H9 (cell line): ENCODE results near the gene KCNMA1. TPM values are rescaled to one million over a fixed set of nuclear protein-coding genes. Genes with fewer than 3 reads are reported as not detected.
A peak's percentile ranks its signal among the peaks of the same experiment; 100 is the strongest.
"Not testable (repeated sequence)": the region's sequence is repeated elsewhere in the genome, so short reads cannot be mapped to it uniquely, and the experiment has no call there.

Source experiments
- DNase-seq: peaks from one replicate; pipeline ENCODE4 v3.0.0-alpha.2; 2017
- H2AFZ ChIP-seq: one replicate; pipeline ENCODE4 v1.6.1; 2013; ENCODE audit warnings: mild to moderate bottlenecking, low read length, control low read depth, moderate library complexity
- H2AK5ac ChIP-seq: 2 replicates; pipeline ENCODE4 v1.6.1; 2013; ENCODE audit warnings: low read length, control low read depth, mixed read lengths; ENCODE audit not compliant: insufficient read length
- H2BK120ac ChIP-seq: one replicate; pipeline ENCODE4 v1.6.1; 2013; ENCODE audit warnings: low read depth, mild to moderate bottlenecking, low read length, control low read depth, inconsistent platforms; ENCODE audit not compliant: poor library complexity, severe bottlenecking
- H2BK12ac ChIP-seq: 2 replicates; pipeline ENCODE4 v1.6.1; 2013; ENCODE audit warnings: low read length, control low read depth, mixed read lengths, low read depth; ENCODE audit not compliant: insufficient read length
- H2BK15ac ChIP-seq: 2 replicates; pipeline ENCODE4 v1.6.1; 2013; ENCODE audit warnings: low read depth, low read length, control low read depth
- H2BK20ac ChIP-seq: one replicate; pipeline ENCODE4 v1.6.1; 2013; ENCODE audit warnings: low read depth, mild to moderate bottlenecking, low read length, control low read depth, inconsistent platforms; ENCODE audit not compliant: poor library complexity, severe bottlenecking
- H2BK5ac ChIP-seq: 2 replicates; pipeline ENCODE4 v1.6.1; 2013; ENCODE audit warnings: low read length, control low read depth, mixed read lengths; ENCODE audit not compliant: insufficient read length
- H3K14ac ChIP-seq: 2 replicates; pipeline ENCODE4 v1.6.1; 2013; ENCODE audit warnings: low read length, control low read depth; ENCODE audit not compliant: insufficient read depth
- H3K18ac ChIP-seq: 2 replicates; pipeline ENCODE4 v1.6.1; 2013; ENCODE audit warnings: low read depth, mild to moderate bottlenecking, mixed read lengths, low read length, control low read depth; ENCODE audit not compliant: insufficient read length
- H3K23ac ChIP-seq: 2 replicates; pipeline ENCODE4 v1.6.1; 2013; ENCODE audit warnings: low read length, control low read depth, mixed read lengths, low read depth; ENCODE audit not compliant: insufficient read length
- H3K23me2 ChIP-seq: 2 replicates; pipeline ENCODE4 v1.6.1; 2013; ENCODE audit warnings: low read depth, mild to moderate bottlenecking, mixed read lengths, low read length, control low read depth; ENCODE audit not compliant: insufficient read length, poor library complexity, severe bottlenecking
- H3K27ac ChIP-seq: 2 replicates; pipeline ENCODE4 v1.5.1; 2013; ENCODE audit warnings: low read length, control low read depth, mixed read lengths, low read depth; ENCODE audit not compliant: insufficient read length
- H3K27me3 ChIP-seq: 2 replicates; pipeline ENCODE4 v1.6.1; 2013; ENCODE audit warnings: low read length, control low read depth, inconsistent platforms; ENCODE audit not compliant: insufficient read depth
- H3K4ac ChIP-seq: 2 replicates; pipeline ENCODE4 v1.6.1; 2013; ENCODE audit warnings: low read depth, mild to moderate bottlenecking, control low read depth, inconsistent platforms, low read length, moderate library complexity
- H3K4me1 ChIP-seq: 2 replicates; pipeline ENCODE4 v1.6.1; 2013; ENCODE audit warnings: low read length, control low read depth, inconsistent platforms; ENCODE audit not compliant: insufficient read depth
- H3K4me2 ChIP-seq: 2 replicates; pipeline ENCODE4 v1.6.1; 2013; ENCODE audit warnings: low read length, control low read depth, mixed read lengths; ENCODE audit not compliant: insufficient read length, insufficient read depth
- H3K56ac ChIP-seq: 2 replicates; pipeline ENCODE4 v1.6.1; 2013; ENCODE audit warnings: low read depth, mild to moderate bottlenecking, mixed read lengths, low read length, control low read depth; ENCODE audit not compliant: insufficient read length
- H3K79me1 ChIP-seq: 2 replicates; pipeline ENCODE4 v1.6.1; 2013; ENCODE audit warnings: low read depth, mild to moderate bottlenecking, moderate library complexity, low read length, control low read depth, inconsistent platforms; ENCODE audit not compliant: insufficient read depth, poor library complexity, severe bottlenecking
- H3K79me2 ChIP-seq: 2 replicates; pipeline ENCODE4 v1.6.1; 2013; ENCODE audit warnings: low read length, control low read depth, inconsistent platforms; ENCODE audit not compliant: insufficient read depth
- H3K9ac ChIP-seq: 2 replicates; pipeline ENCODE4 v1.6.1; 2013; ENCODE audit warnings: low read length, control low read depth, mixed read lengths; ENCODE audit not compliant: insufficient read length; ENCODE audit errors: extremely low read depth
- H3K9me3 ChIP-seq: one replicate; pipeline ENCODE4 v1.6.1; 2013; ENCODE audit warnings: low read depth, low read length, inconsistent platforms; ENCODE audit not compliant: control insufficient read depth
- H3T11ph ChIP-seq: one replicate; pipeline ENCODE4 v1.6.1; 2013; ENCODE audit warnings: mild to moderate bottlenecking, low read length, control low read depth, inconsistent platforms
- H4K20me1 ChIP-seq: one replicate; pipeline ENCODE4 v1.6.1; 2013; ENCODE audit not compliant: control insufficient read depth, insufficient read length, insufficient read depth
- H4K5ac ChIP-seq: 2 replicates; pipeline ENCODE4 v1.6.1; 2013; ENCODE audit warnings: low read depth, mild to moderate bottlenecking, mixed read lengths, low read length, control low read depth; ENCODE audit not compliant: insufficient read length
- H4K8ac ChIP-seq: replicated peaks from 2 replicates; pipeline ENCODE4 v1.6.1; 2013; ENCODE audit warnings: low read length, control low read depth, mixed read lengths, low read depth; ENCODE audit not compliant: insufficient read length
- H4K91ac ChIP-seq: 2 replicates; pipeline ENCODE4 v1.6.1; 2013; ENCODE audit warnings: low read depth, mild to moderate bottlenecking, moderate library complexity, mixed read lengths, low read length, control low read depth; ENCODE audit not compliant: insufficient read length
- H3K27ac Mint-ChIP-seq, 3 experiments: 2 replicates in 2 of 3; 3 replicates in 1 of 3; pipeline ENCODE4 v1.8.0; 2020 to 2021; ENCODE audit warnings: mixed read lengths in 3 of 3, mild to moderate bottlenecking in 1 of 3, moderate library complexity in 1 of 3
- H3K27me3 Mint-ChIP-seq: 2 replicates; pipeline ENCODE4 v1.8.0; 2021; ENCODE audit warnings: low read depth, mild to moderate bottlenecking, moderate library complexity, mixed read lengths
- H3K36me3 Mint-ChIP-seq, 3 experiments: 2 replicates in 2 of 3; 3 replicates in 1 of 3; pipeline ENCODE4 v1.8.0; 2020 to 2021; ENCODE audit warnings: low read depth in 3 of 3, mixed read lengths in 3 of 3; ENCODE audit not compliant: insufficient read depth in 1 of 3
- H3K4me1 Mint-ChIP-seq, 2 experiments: 2 replicates each; pipeline ENCODE4 v1.8.0; 2020; ENCODE audit warnings: mixed read lengths in 2 of 2
- H3K4me3 Mint-ChIP-seq, 2 experiments: 2 replicates in 1 of 2; 3 replicates in 1 of 2; pipeline ENCODE4 v1.8.0; 2020 to 2021; ENCODE audit warnings: mild to moderate bottlenecking in 2 of 2, mixed read lengths in 2 of 2, moderate library complexity in 1 of 2
- H3K9me3 Mint-ChIP-seq, 2 experiments: 2 replicates in 1 of 2; 3 replicates in 1 of 2; pipeline ENCODE4 v1.8.0; 2020; ENCODE audit warnings: mild to moderate bottlenecking in 2 of 2, mixed read lengths in 2 of 2, moderate library complexity in 1 of 2
- WGBS: extraction: QIAGEN DNeasy Blood & Tissue Kit; methylation state at CpG from one replicate; pipeline ENCODE4 v1.1.7; 2013; ENCODE audit warnings: missing lambda C conversion rate, low lambda C conversion rate, mixed read lengths; ENCODE audit not compliant: insufficient read length; ENCODE audit errors: extremely low coverage; 5-methylcytosine and 5-hydroxymethylcytosine counted together
- total RNA-seq: library from RNA; stranded (reverse); gene quantifications from 2 replicates; pipeline ENCODE4 v1.2.1, GENCODE V29; 2021
- TF ChIP-seq, protein P1 (sequence below): fragments of 200-600 bp; sonication (generic); conservative IDR thresholded peaks from 3 replicates; pipeline ENCODE4 v1.8.0; 2021; ENCODE audit warnings: antibody characterized with exemption, mild to moderate bottlenecking

KCNMA1 gene
- total RNA-seq, 1 experiment from 2014 or later: 2.0 TPM

DNA sequence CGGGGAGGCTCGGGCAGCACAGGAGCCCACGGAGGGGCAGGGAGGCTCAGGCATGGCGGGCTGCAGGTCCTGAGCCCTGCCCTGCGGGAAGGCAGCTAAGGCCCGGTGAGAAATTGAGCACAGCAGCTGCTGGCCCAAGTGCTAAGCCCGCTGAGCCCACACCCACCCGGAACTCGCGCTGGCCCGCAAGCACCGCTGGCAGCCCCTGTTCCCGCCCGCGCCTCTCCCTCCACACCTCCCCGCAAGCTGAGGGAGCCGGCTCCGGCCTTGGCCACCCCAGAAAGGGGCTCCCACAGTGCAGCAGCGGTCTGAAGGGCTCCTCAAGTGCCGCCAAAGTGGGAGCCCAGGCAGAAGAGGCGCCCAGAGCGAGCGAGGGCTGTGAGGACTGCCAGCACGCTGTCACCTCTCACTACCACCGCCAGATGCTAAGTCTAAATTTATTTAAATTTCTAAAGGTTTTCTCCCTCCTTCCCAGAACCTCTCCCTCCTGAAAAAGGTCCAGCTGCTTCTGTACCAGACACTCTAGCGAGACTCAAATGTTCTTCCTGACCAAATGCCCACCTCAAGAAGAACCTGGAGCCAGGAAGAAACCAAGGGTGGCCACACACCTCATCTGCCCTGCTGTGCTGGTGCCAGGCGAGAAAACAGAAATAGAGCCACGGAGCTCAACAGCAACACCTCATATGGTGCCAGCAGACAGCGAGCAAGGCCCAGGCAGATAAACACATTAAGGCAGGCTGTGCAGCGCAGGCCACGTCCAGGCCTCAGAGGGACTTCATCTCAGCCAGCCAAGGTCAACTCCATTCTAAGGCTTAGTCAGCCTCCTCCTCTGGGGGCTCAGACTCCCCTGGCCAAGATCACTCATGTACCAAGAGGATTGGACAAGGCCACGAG is 47.0 kb downstream of the KCNMA1 start:
- no peaks in the 10 kb centered on the region for H3K9me3 Mint-ChIP-seq
- no peak overlapping the region for H3K4me3 Mint-ChIP-seq
- no peak overlapping the region for H3K27ac Mint-ChIP-seq
- no peak overlapping the region for H3K4me2 ChIP-seq
- no peak overlapping the region for H3K14ac ChIP-seq
- H3K56ac ChIP-seq: no peak overlapping the region
- H2BK15ac ChIP-seq: no peak overlapping the region
- DNase-seq: no peak
- H3K27ac ChIP-seq: no peak overlapping the region
- WGBS: no CpG with 5 or more reads among the region's 32 CpGs
- no peaks in the 10 kb centered on the region for H4K20me1 ChIP-seq
- no peak overlapping the region for H2AK5ac ChIP-seq
- H2BK12ac ChIP-seq: no peak overlapping the region
- H4K5ac ChIP-seq: no peak overlapping the region
- H3K27me3 Mint-ChIP-seq: no peaks in the 10 kb centered on the region
- TF ChIP-seq, protein P1, sequence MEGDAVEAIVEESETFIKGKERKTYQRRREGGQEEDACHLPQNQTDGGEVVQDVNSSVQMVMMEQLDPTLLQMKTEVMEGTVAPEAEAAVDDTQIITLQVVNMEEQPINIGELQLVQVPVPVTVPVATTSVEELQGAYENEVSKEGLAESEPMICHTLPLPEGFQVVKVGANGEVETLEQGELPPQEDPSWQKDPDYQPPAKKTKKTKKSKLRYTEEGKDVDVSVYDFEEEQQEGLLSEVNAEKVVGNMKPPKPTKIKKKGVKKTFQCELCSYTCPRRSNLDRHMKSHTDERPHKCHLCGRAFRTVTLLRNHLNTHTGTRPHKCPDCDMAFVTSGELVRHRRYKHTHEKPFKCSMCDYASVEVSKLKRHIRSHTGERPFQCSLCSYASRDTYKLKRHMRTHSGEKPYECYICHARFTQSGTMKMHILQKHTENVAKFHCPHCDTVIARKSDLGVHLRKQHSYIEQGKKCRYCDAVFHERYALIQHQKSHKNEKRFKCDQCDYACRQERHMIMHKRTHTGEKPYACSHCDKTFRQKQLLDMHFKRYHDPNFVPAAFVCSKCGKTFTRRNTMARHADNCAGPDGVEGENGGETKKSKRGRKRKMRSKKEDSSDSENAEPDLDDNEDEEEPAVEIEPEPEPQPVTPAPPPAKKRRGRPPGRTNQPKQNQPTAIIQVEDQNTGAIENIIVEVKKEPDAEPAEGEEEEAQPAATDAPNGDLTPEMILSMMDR: no peak
- H4K8ac ChIP-seq: no peak overlapping the region
- H3K9me3 ChIP-seq: no peaks in the 10 kb centered on the region
- peaks cover 0 to 2% (median 0%) of the 10 kb centered on the region in 3 experiments; a peak in 1 of 7 replicates for H3K36me3 Mint-ChIP-seq
- H2BK5ac ChIP-seq: no peak overlapping the region
- H2BK20ac ChIP-seq: no peak overlapping the region
- H3T11ph ChIP-seq: no peak overlapping the region
- no peak overlapping the region for H3K18ac ChIP-seq
- no peak overlapping the region for H2AFZ ChIP-seq
- H3K79me1 ChIP-seq: no peaks in the 10 kb centered on the region
- no peak overlapping the region for H4K91ac ChIP-seq
- H3K23ac ChIP-seq: no peak overlapping the region
- no peaks in the 10 kb centered on the region for H3K79me2 ChIP-seq
- no peak overlapping the region for H2BK120ac ChIP-seq
- H3K9ac ChIP-seq: no peak overlapping the region
- H3K4ac ChIP-seq: no peak overlapping the region
- H3K4me1 Mint-ChIP-seq: peaks cover 0 to 8% of the 10 kb centered on the region in 2 experiments; a peak in 3 of 4 replicates
- no peaks in the 10 kb centered on the region for H3K4me1 ChIP-seq
- H3K27me3 ChIP-seq: no peaks in the 10 kb centered on the region
- no peaks in the 10 kb centered on the region for H3K23me2 ChIP-seq

DNA sequence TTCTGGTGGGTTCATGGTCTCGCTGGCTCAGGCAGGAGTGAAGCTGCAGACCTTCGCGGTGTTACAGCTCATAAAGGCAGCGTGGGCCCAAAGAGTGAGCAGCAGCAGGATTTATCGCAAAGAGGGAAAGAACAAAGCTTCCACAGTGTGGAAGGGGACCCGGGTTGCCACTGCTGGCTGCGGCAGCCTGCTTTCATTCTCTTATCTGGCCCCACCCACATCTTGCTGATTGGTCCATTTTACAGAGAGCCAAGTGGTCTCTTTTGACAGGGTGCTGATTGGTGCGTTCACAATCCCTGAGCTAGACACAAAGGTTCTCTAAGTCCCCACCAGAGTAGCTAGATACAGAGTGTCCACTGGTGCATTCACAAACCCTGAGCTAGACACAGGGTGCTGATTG is 47.9 kb downstream of the KCNMA1 start:
- WGBS: no CpG with 5 or more reads among the region's 8 CpGs
- H2BK12ac ChIP-seq, H4K91ac ChIP-seq: not testable (repeated sequence)

More for the DNA sequence above, 47.9 kb downstream of the KCNMA1 start:
- H3K14ac ChIP-seq, H3K27me3 Mint-ChIP-seq, H4K5ac ChIP-seq, H2BK20ac ChIP-seq, DNase-seq, H3K4me1 ChIP-seq, H3K4me2 ChIP-seq, H3K4ac ChIP-seq, H3K36me3 Mint-ChIP-seq, H2BK5ac ChIP-seq, H3K9me3 ChIP-seq, H3K79me1 ChIP-seq, H3K27ac ChIP-seq, H2BK120ac ChIP-seq, H3K23me2 ChIP-seq, H3K4me3 Mint-ChIP-seq, H2BK15ac ChIP-seq, H4K20me1 ChIP-seq, H2AK5ac ChIP-seq, H3K9me3 Mint-ChIP-seq, H3K79me2 ChIP-seq, H3K23ac ChIP-seq, H3K56ac ChIP-seq, H3K27me3 ChIP-seq, H3K18ac ChIP-seq, H4K8ac ChIP-seq, H3T11ph ChIP-seq, H3K9ac ChIP-seq, H2AFZ ChIP-seq: not testable (repeated sequence)
- peaks cover 4 to 12% of the 10 kb centered on the region in 2 experiments for H3K4me1 Mint-ChIP-seq
- H3K27ac Mint-ChIP-seq: peak overlapping the region in 1 of 3 experiments; percentile 23; a peak in 1 of 7 replicates
